Skin epidermis (tissue), 12 donors: ENCODE data around the gene NPC1.

Source experiments
- H3K27ac ChIP-seq, 21 experiments: fragments of 200-600 bp; sonication (generic) in 11 of 21; one replicate each; pipeline ENCODE4 v1.5.0; 2020; ENCODE audit warnings: mild to moderate bottlenecking in 3 of 21, inconsistent platforms in 2 of 21, moderate library complexity in 2 of 21
- H3K4me3 ChIP-seq, 7 experiments: fragments of 200-600 bp; sonication (generic) in 2 of 7; one replicate each; pipeline ENCODE4 v1.5.0; 2020; ENCODE audit warnings: inconsistent platforms in 2 of 7, mild to moderate bottlenecking in 2 of 7, moderate library complexity in 1 of 7

Gene NPC1

GRCh38 chr18:23556145-23556780, 30.0 kb downstream of the NPC1 start:
- H3K4me3 ChIP-seq: no peak overlapping the region
- no peak overlapping the region for H3K27ac ChIP-seq

- Histone ChIP-seq H3K27ac (peak overlapping the region in 1 of 21 experiments; percentile 6), H3K4me3 (no peak overlapping the region)
Measured at GRCh38 chr18:23553887-23554286, 32.4 kb downstream of the NPC1 start.

GRCh38 chr18:23552505-23552904, 33.8 kb downstream of the NPC1 start:
- Histone ChIP-seq H3K27ac (peak overlapping the region in 4 of 21 experiments; percentile 47 to 72 (median 69)), H3K4me3 (no peak overlapping the region)

- no peak overlapping the region for H3K4me3 ChIP-seq
- peak overlapping the region in 17 of 21 experiments; percentile 16 to 79 (median 52) for H3K27ac ChIP-seq
Measured at GRCh38 chr18:23551978-23552377, 34.3 kb downstream of the NPC1 start.

GRCh38 chr18:23550898-23551297, 35.4 kb downstream of the NPC1 start:
- Histone ChIP-seq H3K27ac (peak overlapping the region in 18 of 21 experiments; percentile 23 to 79 (median 58)), H3K4me3 (no peak overlapping the region)

- Histone ChIP-seq H3K27ac (peak overlapping the region in 8 of 21 experiments; percentile 0 to 57 (median 20)), H3K4me3 (no peak overlapping the region)
Measured at GRCh38 chr18:23548719-23549118, 37.6 kb downstream of the NPC1 start.

- Histone ChIP-seq H3K4me3 (no peak overlapping the region), H3K27ac (peak overlapping the region in 8 of 21 experiments; percentile 8 to 57 (median 20))
Measured at GRCh38 chr18:23548275-23548674, 38.0 kb downstream of the NPC1 start.

GRCh38 chr18:23547846-23548245, 38.5 kb downstream of the NPC1 start:
- H3K4me3 ChIP-seq: no peak overlapping the region
- H3K27ac ChIP-seq: peak overlapping the region in 9 of 21 experiments; percentile 8 to 57 (median 20)

GRCh38 chr18:23547306-23547705, 39.0 kb downstream of the NPC1 start:
- peak overlapping the region in 6 of 21 experiments; percentile 7 to 58 (median 49) for H3K27ac ChIP-seq
- no peak overlapping the region for H3K4me3 ChIP-seq

- no peak overlapping the region for H3K4me3 ChIP-seq
- no peak overlapping the region for H3K27ac ChIP-seq
Measured at GRCh38 chr18:23545247-23545789, 41.0 kb downstream of the NPC1 start.

- H3K27ac ChIP-seq: peak overlapping the region in 1 of 21 experiments; percentile 55
- H3K4me3 ChIP-seq: no peak overlapping the region
Measured at GRCh38 chr18:23542461-23542860, 43.8 kb downstream of the NPC1 start.

GRCh38 chr18:23541349-23542093, 44.8 kb downstream of the NPC1 start:
- H3K27ac ChIP-seq: peak overlapping the region in 6 of 21 experiments; percentile 14 to 57 (median 52)
- H3K4me3 ChIP-seq: no peak overlapping the region

- peak overlapping the region in 10 of 21 experiments; percentile 18 to 57 (median 38) for H3K27ac ChIP-seq
- H3K4me3 ChIP-seq: no peak overlapping the region
Measured at GRCh38 chr18:23540867-23541266, 45.4 kb downstream of the NPC1 start.

- Histone ChIP-seq H3K4me3 (no peak overlapping the region), H3K27ac (peak overlapping the region in 7 of 21 experiments; percentile 24 to 57 (median 36))
Measured at GRCh38 chr18:23539911-23540525, 46.3 kb downstream of the NPC1 start.

- Histone ChIP-seq H3K4me3 (no peak overlapping the region), H3K27ac (peak overlapping the region in 3 of 21 experiments; percentile 12 to 57 (median 36))
Measured at GRCh38 chr18:23539296-23539695, 47.0 kb downstream of the NPC1 start.

GRCh38 chr18:23538870-23539269, 47.4 kb downstream of the NPC1 start:
- H3K4me3 ChIP-seq: no peak overlapping the region
- no peak overlapping the region for H3K27ac ChIP-seq

GRCh38 chr18:23538001-23538400, 48.3 kb downstream of the NPC1 start:
- H3K27ac ChIP-seq: no peak overlapping the region
- H3K4me3 ChIP-seq: no peak overlapping the region

GRCh38 chr18:23537274-23537673, 49.0 kb downstream of the NPC1 start:
- Histone ChIP-seq H3K27ac (no peak overlapping the region), H3K4me3 (no peak overlapping the region)

GRCh38 chr18:23536204-23536603, 50.1 kb downstream of the NPC1 start:
- no peak overlapping the region for H3K4me3 ChIP-seq
- H3K27ac ChIP-seq: peak overlapping the region in 1 of 21 experiments; percentile 45

- H3K4me3 ChIP-seq: no peak overlapping the region
- H3K27ac ChIP-seq: no peak overlapping the region
Measured at GRCh38 chr18:23534276-23534675, 52.0 kb downstream of the NPC1 start.
